H1 (cell line): ENCODE measurements around the gene GNAT1. TPM values are rescaled to one million over a fixed set of nuclear protein-coding genes. Genes with fewer than 3 reads are reported as not detected.

Source experiments
- CTCF ChIA-PET: fragments of 300-600 bp; sonication (Branson Sonifier 250); formaldehyde crosslinking; loops from one replicate; lab custom pipeline; 2021; ENCODE audit not compliant: partially characterized antibody; lab: Charles Lee
- POLR2A ChIA-PET: fragments of 300-600 bp; sonication (Branson Sonifier 250); formaldehyde crosslinking; loops from one replicate; lab custom pipeline; 2021; ENCODE audit warnings: inconsistent platforms; ENCODE audit not compliant: partially characterized antibody; lab: Charles Lee
- DNase-seq, 2 experiments: peaks; one replicate each; pipeline versions ENCODE4 v3.0.0 to v3.0.0-alpha.2; 2010 to 2022; ENCODE audit warnings: low spot score in 2 of 2, low read depth in 1 of 2, mixed read lengths in 1 of 2
- FAIRE-seq: peaks from 2 replicates; lab custom pipeline; 2011; peaks lifted over from hg19 to GRCh38; lab: Jason Lieb, UNC
- H2AFZ ChIP-seq: 2 replicates; pipeline ENCODE4 v1.8.1; 2012; ENCODE audit warnings: low read length, inconsistent platforms
- H2AK5ac ChIP-seq: 2 replicates; pipeline ENCODE4 v1.6.1; 2013; ENCODE audit warnings: low read depth, low read length
- H2BK120ac ChIP-seq: replicated peaks from 2 replicates; pipeline ENCODE3; 2013; ENCODE audit warnings: low read depth, low read length, inconsistent platforms
- H2BK12ac ChIP-seq: 2 replicates; pipeline ENCODE4 v1.6.1; 2013; ENCODE audit warnings: low read depth, low read length
- H2BK15ac ChIP-seq: 2 replicates; pipeline ENCODE4 v1.6.1; 2013; ENCODE audit warnings: low read length
- H2BK20ac ChIP-seq: 2 replicates; pipeline ENCODE4 v1.6.1; 2013; ENCODE audit warnings: low read length
- H2BK5ac ChIP-seq: 2 replicates; pipeline ENCODE4 v1.6.1; 2013; ENCODE audit warnings: low read depth, low read length
- H3K14ac ChIP-seq: 2 replicates; pipeline ENCODE4 v1.6.1; 2013; ENCODE audit warnings: inconsistent platforms; ENCODE audit not compliant: insufficient read length
- H3K18ac ChIP-seq: 2 replicates; pipeline ENCODE4 v1.6.1; 2013; ENCODE audit warnings: low read length; ENCODE audit errors: extremely low read depth
- H3K23ac ChIP-seq: 2 replicates; pipeline ENCODE4 v1.6.1; 2013; ENCODE audit warnings: inconsistent platforms; ENCODE audit not compliant: insufficient read length
- H3K23me2 ChIP-seq: 2 replicates; pipeline ENCODE4 v1.6.1; 2013; ENCODE audit warnings: low read depth, low read length
- H3K27ac ChIP-seq: 2 replicates; pipeline ENCODE4 v1.6.1; 2011; ENCODE audit warnings: low read depth, low read length, inconsistent platforms
- H3K27me3 ChIP-seq, 4 experiments: replicated peaks in 1 of 4; 1 replicate in 1 of 4; 2 replicates in 3 of 4; pipeline versions ENCODE4 v1.6.1 to v1.8.1; 2011 to 2013; ENCODE audit warnings: low read length in 3 of 4, mild to moderate bottlenecking in 3 of 4, inconsistent platforms in 2 of 4, mixed read lengths in 2 of 4, moderate library complexity in 1 of 4; ENCODE audit not compliant: control insufficient read depth in 3 of 4, insufficient read depth in 3 of 4; ENCODE audit errors: extremely low read depth in 1 of 4
- H3K36me3 ChIP-seq, 4 experiments: 2 replicates each; pipeline versions ENCODE4 v1.6.1 to v1.8.1; 2011 to 2013; ENCODE audit warnings: mild to moderate bottlenecking in 4 of 4, low read length in 3 of 4, moderate library complexity in 2 of 4, control low read depth in 1 of 4, inconsistent platforms in 1 of 4; ENCODE audit not compliant: insufficient read depth in 4 of 4, control insufficient read depth in 2 of 4
- H3K4ac ChIP-seq: replicated peaks from 2 replicates; pipeline ENCODE3; 2013; ENCODE audit warnings: low read length, low read depth, mixed read lengths, inconsistent platforms; ENCODE audit not compliant: insufficient read length
- H3K4me1 ChIP-seq, 4 experiments: replicated peaks in 1 of 4; 1 replicate in 1 of 4; 2 replicates in 3 of 4; pipeline versions ENCODE4 v1.6.1 to v1.8.1; 2011 to 2013; ENCODE audit warnings: low read length in 3 of 4, inconsistent platforms in 2 of 4, mixed read lengths in 1 of 4; ENCODE audit not compliant: insufficient read depth in 4 of 4, control insufficient read depth in 3 of 4
- H3K4me2 ChIP-seq, 2 experiments: 2 replicates each; pipeline versions ENCODE4 v1.6.1 to v1.8.1; 2011 to 2013; ENCODE audit warnings: low read depth in 2 of 2, low read length in 2 of 2, control low read depth in 1 of 2, inconsistent platforms in 1 of 2, mild to moderate bottlenecking in 1 of 2; ENCODE audit not compliant: insufficient read depth in 1 of 2
- H3K4me3 ChIP-seq, 4 experiments: fragments of 200-600, 300-600 bp in 1 of 4; sonication (generic), shearing (Covaris generic), sonication (Bioruptor Twin) in 1 of 4; 2 replicates each; pipeline versions ENCODE4 v1.5.1 to v1.8.1; 2011 to 2016; ENCODE audit warnings: low read length in 4 of 4, low read depth in 3 of 4, control low read depth in 2 of 4, inconsistent platforms in 2 of 4, mild to moderate bottlenecking in 2 of 4, mixed read lengths in 1 of 4, moderate library complexity in 1 of 4; ENCODE audit not compliant: insufficient read depth in 2 of 4; ENCODE audit errors: extremely low read depth in 1 of 4
- H3K56ac ChIP-seq: replicated peaks from 2 replicates; pipeline ENCODE3; 2013; ENCODE audit warnings: low read depth, mild to moderate bottlenecking, mixed read lengths, low read length, inconsistent platforms; ENCODE audit not compliant: insufficient read length
- H3K79me1 ChIP-seq: 2 replicates; pipeline ENCODE4 v1.6.1; 2013; ENCODE audit warnings: low read depth, low read length, control low read depth
- H3K79me2 ChIP-seq, 2 experiments: 2 replicates each; pipeline versions ENCODE4 v1.6.1 to v1.8.1; 2012 to 2013; ENCODE audit warnings: low read length in 2 of 2, mild to moderate bottlenecking in 2 of 2, inconsistent platforms in 1 of 2; ENCODE audit not compliant: insufficient read depth in 2 of 2, control insufficient read depth in 1 of 2
- H3K9ac ChIP-seq, 4 experiments: replicated peaks in 1 of 4; 1 replicate in 1 of 4; 2 replicates in 3 of 4; pipeline versions ENCODE4 v1.6.1 to v1.8.1; 2011 to 2013; ENCODE audit warnings: low read depth in 3 of 4, low read length in 3 of 4, control low read depth in 2 of 4, mild to moderate bottlenecking in 2 of 4, moderate library complexity in 2 of 4, inconsistent platforms in 1 of 4; ENCODE audit errors: extremely low read depth in 1 of 4
- H3K9me3 ChIP-seq, 2 experiments: 2 replicates each; pipeline versions ENCODE4 v1.6.1 to v1.8.1; 2012 to 2013; ENCODE audit warnings: mild to moderate bottlenecking in 2 of 2, moderate library complexity in 2 of 2, control low read depth in 1 of 2, inconsistent platforms in 1 of 2, low read depth in 1 of 2, low read length in 1 of 2, mixed read lengths in 1 of 2; ENCODE audit not compliant: insufficient read depth in 2 of 2
- H4K20me1 ChIP-seq, 2 experiments: replicated peaks in 1 of 2; 2 replicates each; pipeline versions ENCODE3 to v1.8.1; 2011 to 2013; ENCODE audit warnings: inconsistent platforms in 2 of 2, low read length in 2 of 2, mild to moderate bottlenecking in 1 of 2; ENCODE audit not compliant: insufficient read depth in 2 of 2, control insufficient read depth in 1 of 2
- H4K5ac ChIP-seq: 2 replicates; pipeline ENCODE4 v1.6.1; 2013; ENCODE audit warnings: low read length, low read depth, mixed read lengths, inconsistent platforms; ENCODE audit not compliant: insufficient read length
- H4K8ac ChIP-seq: 2 replicates; pipeline ENCODE4 v1.8.0; 2013; ENCODE audit warnings: mild to moderate bottlenecking, moderate library complexity, low read length, inconsistent platforms; ENCODE audit not compliant: insufficient read depth; ENCODE audit errors: extremely low read depth
- H4K91ac ChIP-seq: replicated peaks from 2 replicates; pipeline ENCODE3; 2013; ENCODE audit warnings: low read length, mixed read lengths, inconsistent platforms; ENCODE audit not compliant: insufficient read length
- ASH2L ChIP-seq: fragments of 200-600, 300-600 bp; sonication (generic); IDR thresholded peaks from one replicate; pipeline ENCODE4 v1.7.1; 2017; ENCODE audit warnings: low read length
- SAP30 ChIP-seq: fragments of 300-600 bp; sonication (generic); IDR thresholded peaks from 2 replicates; pipeline ENCODE4 v1.7.1; 2012; ENCODE audit warnings: low read length, moderate library complexity, mild to moderate bottlenecking, inconsistent platforms; ENCODE audit not compliant: insufficient read depth, insufficient replicate concordance
- WGBS, 2 experiments: shearing (Covaris generic) in 1 of 2; methylation state at CpG; one replicate each; pipeline versions ENCODE4 v1.1.6 to v1.1.7; 2013 to 2015; ENCODE audit warnings: low lambda C conversion rate in 2 of 2, mixed read lengths in 2 of 2, inconsistent platforms in 1 of 2, low coverage in 1 of 2, missing lambda C conversion rate in 1 of 2; ENCODE audit not compliant: insufficient replicate concordance in 2 of 2, insufficient coverage in 1 of 2, insufficient read length in 1 of 2; ENCODE audit errors: extremely low coverage in 1 of 2, missing lambda C conversion rate in 1 of 2; 5-methylcytosine and 5-hydroxymethylcytosine counted together
- polyA plus RNA-seq, 7 experiments: library from polyadenylated mRNA; depleted of rRNA in 3 of 7; stranded (reverse) in 5 of 7; unstranded in 2 of 7; fragments of >200 nt in 5 of 7; fragments of 200-250 nt in 2 of 7; gene quantifications; 1 replicate in 5 of 7; 2 replicates in 1 of 7; 4 replicates in 1 of 7; pipeline versions ENCODE4 v1.2.1 to v1.2.3, GENCODE V29; 2011 to 2013; ENCODE audit warnings: missing spikeins in 2 of 7, mixed read lengths in 2 of 7
- total RNA-seq: library from RNA; stranded (reverse); fragmentation: NEBNext Ultra II Directional; extraction: Animal tissue kit (Norgen Biotek cat#: 25700); gene quantifications from 2 replicates; pipeline ENCODE4 v1.2.1, GENCODE V29; 2021

Gene GNAT1
- total and polyA plus RNA-seq, 2 of the 8 experiments (the other 6 are each of a cell fraction or from before 2014, with no cell fraction given): 0.08 TPM; not detected in 1

DNA sequence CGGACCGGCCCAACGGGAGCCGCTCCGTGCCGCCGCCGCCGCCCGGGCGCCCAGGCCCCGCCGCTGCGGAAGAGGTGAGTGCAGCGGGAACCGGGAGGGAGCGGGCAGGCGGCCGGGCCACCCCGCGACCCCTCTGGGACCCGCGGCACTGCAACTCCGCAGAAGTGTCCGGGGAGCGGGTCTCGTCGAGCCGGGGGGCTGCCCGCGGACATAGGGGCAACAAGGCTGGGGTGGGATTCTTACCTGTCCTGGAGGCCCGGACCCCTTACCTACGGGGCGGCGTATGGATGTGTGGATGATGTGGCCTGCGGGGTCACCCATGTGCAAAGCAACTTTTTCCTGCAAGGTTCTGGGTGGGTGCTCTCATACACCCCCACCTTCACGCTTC lies 35.9 kb upstream of the GNAT1 start:
- Histone ChIP-seq H4K91ac (no peak overlapping the region), H2BK20ac (no peak overlapping the region), H3K9ac (peak overlapping the region in 3 of 4 experiments; percentile 54 to 62 (median 58); a peak in 6 of 7 replicates), H3K23me2 (peaks cover 17% of the 10 kb centered on the region; the same call in 1 of the 2 replicates), H3K79me1 (peaks cover 10% of the 10 kb centered on the region; the same call in 1 of the 2 replicates), H2BK12ac (0 out of 2 replicates have a peak overlapping the region, but pooled peaks have one; percentile 84), H2BK5ac (no peak overlapping the region), H3K14ac (no peak overlapping the region), H3K27me3 (peaks cover 2 to 19% (median 15%) of the 10 kb centered on the region in 4 experiments; a peak in 6 of 7 replicates), H4K8ac (no peak overlapping the region; the same call in 1 of the 2 replicates), H4K20me1 (peaks cover 3 to 12% of the 10 kb centered on the region in 2 experiments), H4K5ac (no peak overlapping the region), H3K4ac (no peak overlapping the region), H2AFZ (no peak overlapping the region), H3K9me3 (no peaks in the 10 kb centered on the region), H3K79me2 (peaks cover 0 to 24% of the 10 kb centered on the region in 2 experiments; a peak in 1 of 4 replicates), H3K4me1 (peaks cover under 1 to 50% (median 38%) of the 10 kb centered on the region in 4 experiments), H3K4me2 (peak overlapping the region; percentile 94 to 97), H2AK5ac (no peak overlapping the region; the same call in 1 of the 2 replicates), H3K18ac (peak overlapping the region; percentile 71), H3K23ac (no peak overlapping the region), H3K56ac (no peak overlapping the region), H3K4me3 (peak overlapping the region; percentile 69 to 78 (median 72)), H2BK15ac (peak overlapping the region; percentile 88; the same call in 1 of the 2 replicates), H3K27ac (no peak overlapping the region), H3K36me3 (peaks cover 0 to 8% (median 2%) of the 10 kb centered on the region in 4 experiments; a peak in 1 of 8 replicates), H2BK120ac (no peak overlapping the region)
- CTCF ChIA-PET: interaction anchor here (1.0 to 2.0 kb wide), 11 partner anchors 18 to 100 kb away, joined by 3 to 21 read pairs (median 5); no protein-coding TSS in a partner anchor
- POLR2A ChIA-PET: interaction anchor here (0.6 to 6.6 kb wide), 11 partner anchors 12 to 173 kb away, joined by 3 to 65 read pairs (median 6); partner anchors contain the start of gene TUSC2
- 1% methylated on average over 16 of the region's 37 CpGs; no CpG with 5 or more reads in 1 of the 2 experiments for WGBS, 2 experiments
- FAIRE-seq (no peak), DNase-seq (peak in 1 of 2 experiments; percentile 63)
- TF ChIP-seq SAP30 (no peak), ASH2L (peak; percentile 43)
